ENCODE data around the gene DNM2.

DNA sequence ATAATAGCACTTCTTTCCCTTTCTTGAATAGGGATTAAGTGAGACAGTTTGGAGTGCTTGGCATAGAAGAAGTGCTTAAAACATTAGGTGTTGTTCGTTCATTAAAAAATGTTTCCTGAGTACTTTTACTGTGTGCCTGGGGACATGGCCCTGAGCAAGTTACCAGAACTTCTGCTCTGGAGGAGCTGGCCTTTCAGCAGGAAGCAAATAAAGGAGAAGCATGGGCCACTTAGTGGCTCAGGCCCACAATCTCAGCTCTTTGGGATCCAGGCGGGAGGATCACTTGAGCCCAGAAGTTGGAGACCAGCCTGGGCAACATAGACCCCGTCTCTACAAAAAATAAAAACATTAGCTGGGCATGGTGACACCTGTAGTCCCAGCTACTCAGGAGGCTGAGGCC lies 5.7 kb downstream of the DNM2 start:
- no peak for TF ChIP-seq POLR2A (IDR thresholded peaks at IDR 0.05; ENCODE audit: low read depth, low read length)
- TF ChIP-seq POLR2AphosphoS5 (IDR thresholded peaks at IDR 0.05; ENCODE audit: low read depth, low read length), result no peak
- no peak for TF ChIP-seq TAF1 (IDR thresholded peaks at IDR 0.05; ENCODE audit: borderline replicate concordance, low read depth, low read length)

Data from GM12892 (cell line).